SJSA1 (cell line): ENCODE results near the gene KCNH1. TPM values are rescaled to one million over a fixed set of nuclear protein-coding genes. Genes with fewer than 3 reads are reported as not detected.

Experiments
- DNase-seq, 2 experiments: peaks; one replicate each; pipeline ENCODE4 v3.0.0-alpha.2; 2015 to 2020; ENCODE audit warnings: low spot score in 2 of 2, low read depth in 1 of 2
- H3K27ac ChIP-seq: fragments of 250-450 bp; sonication (Bioruptor Pico); 2 replicates; pipeline ENCODE4 v1.5.1; 2020; ENCODE audit warnings: mild to moderate bottlenecking, moderate library complexity
- H3K27me3 ChIP-seq: fragments of 250-450 bp; sonication (Bioruptor Pico); replicated peaks from 2 replicates; pipeline ENCODE4 v1.5.1; 2020; ENCODE audit warnings: mild to moderate bottlenecking, moderate library complexity
- H3K36me3 ChIP-seq: fragments of 250-450 bp; sonication (Bioruptor Pico); 2 replicates; pipeline ENCODE4 v1.5.1; 2020; ENCODE audit warnings: mild to moderate bottlenecking
- H3K4me1 ChIP-seq: fragments of 250-450 bp; sonication (Bioruptor Pico); replicated peaks from 2 replicates; pipeline ENCODE4 v1.6.1; 2021; ENCODE audit warnings: mild to moderate bottlenecking
- H3K4me3 ChIP-seq: fragments of 250-450 bp; sonication (Bioruptor Pico); 2 replicates; pipeline ENCODE4 v1.5.1; 2020; ENCODE audit warnings: mild to moderate bottlenecking
- H3K9me3 ChIP-seq: fragments of 250-450 bp; sonication (Bioruptor Pico); replicated peaks from 2 replicates; pipeline ENCODE4 v1.5.1; 2020; ENCODE audit warnings: mild to moderate bottlenecking
- total RNA-seq: library from RNA; depleted of rRNA; stranded (reverse); fragments of >200 nt; shearing (Covaris generic); gene quantifications from 2 replicates; pipeline ENCODE4 v1.2.3, GENCODE V29; 2014

KCNH1 gene
- total RNA-seq, 1 experiment from 2014 or later, result 0.58 TPM

DNA sequence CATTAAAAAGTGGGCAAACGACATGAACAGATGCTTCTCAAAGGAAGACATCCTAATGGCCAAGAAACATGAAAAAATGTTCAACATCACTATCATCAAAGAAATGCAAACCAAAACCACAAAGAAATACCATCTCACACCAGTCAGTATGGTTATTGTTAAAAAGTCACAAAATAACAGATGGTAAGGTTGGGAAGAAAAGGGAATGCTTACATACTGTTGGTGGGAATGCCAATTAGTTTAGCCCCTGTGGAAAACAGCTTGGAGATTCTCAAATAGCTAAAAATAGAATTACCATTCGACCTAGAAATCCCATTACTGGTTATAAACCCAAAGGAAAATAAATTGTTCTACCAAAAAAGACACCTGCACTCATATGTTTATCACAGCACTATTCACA is 369.4 kb downstream of the KCNH1 start:
- Histone ChIP-seq H3K27ac (no peak overlapping the region), H3K9me3 (no peaks in the 10 kb centered on the region), H3K4me1 (no peaks in the 10 kb centered on the region), H3K36me3 (no peaks in the 10 kb centered on the region), H3K27me3 (no peaks in the 10 kb centered on the region), H3K4me3 (no peak overlapping the region)
- DNase-seq, result no peak

DNA sequence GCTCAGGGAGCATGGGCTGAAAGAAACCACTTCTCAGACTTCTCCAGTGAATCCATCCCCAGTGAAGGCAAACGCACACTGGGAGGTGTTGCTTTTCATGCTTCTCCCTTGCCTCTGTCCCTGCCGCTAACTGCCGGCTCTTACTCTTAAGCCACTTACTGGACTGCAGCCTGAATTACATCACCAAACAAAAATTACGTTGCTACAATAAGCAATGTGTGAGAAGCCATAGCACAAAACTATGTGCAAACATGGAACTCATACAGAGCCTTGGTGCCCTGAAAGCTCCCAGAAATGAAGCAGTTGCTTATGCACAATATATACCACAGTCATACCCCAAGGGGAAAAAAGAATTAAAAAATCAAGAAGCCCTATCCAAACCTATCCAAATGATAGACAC is 375.2 kb downstream of the KCNH1 start:
- H3K27me3 ChIP-seq, result no peaks in the 10 kb centered on the region
- H3K4me3 ChIP-seq, result no peak overlapping the region
- no peak overlapping the region for H3K27ac ChIP-seq
- no peak for DNase-seq
- H3K36me3 ChIP-seq, result no peaks in the 10 kb centered on the region
- no peaks in the 10 kb centered on the region for H3K9me3 ChIP-seq
- no peaks in the 10 kb centered on the region for H3K4me1 ChIP-seq

DNA sequence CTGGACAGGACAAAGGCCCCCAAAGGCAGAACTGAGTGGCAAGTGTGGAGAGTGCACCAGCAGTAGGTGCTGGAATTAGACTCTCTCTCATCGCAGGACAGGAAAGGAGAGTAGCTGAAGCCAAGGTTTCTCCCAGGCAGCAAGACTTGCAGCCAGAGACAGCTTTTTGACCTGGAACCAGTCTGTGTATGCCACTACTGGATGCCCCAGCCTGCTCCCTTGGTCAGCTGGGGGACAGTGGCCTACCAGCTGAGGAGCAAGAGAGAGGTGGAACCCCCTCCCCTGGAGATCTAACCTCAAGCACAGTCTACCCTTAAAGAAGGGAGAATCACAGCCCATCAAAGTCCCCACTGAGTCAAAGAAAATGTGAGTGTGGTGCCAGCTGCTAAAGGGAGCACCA is 375.7 kb downstream of the KCNH1 start:
- H3K36me3 ChIP-seq, result no peaks in the 10 kb centered on the region
- H3K4me1 ChIP-seq, result no peaks in the 10 kb centered on the region
- no peak for DNase-seq
- H3K27me3 ChIP-seq, result no peaks in the 10 kb centered on the region
- H3K4me3 ChIP-seq, result no peak overlapping the region
- no peak overlapping the region for H3K27ac ChIP-seq
- H3K9me3 ChIP-seq, result no peaks in the 10 kb centered on the region

DNA sequence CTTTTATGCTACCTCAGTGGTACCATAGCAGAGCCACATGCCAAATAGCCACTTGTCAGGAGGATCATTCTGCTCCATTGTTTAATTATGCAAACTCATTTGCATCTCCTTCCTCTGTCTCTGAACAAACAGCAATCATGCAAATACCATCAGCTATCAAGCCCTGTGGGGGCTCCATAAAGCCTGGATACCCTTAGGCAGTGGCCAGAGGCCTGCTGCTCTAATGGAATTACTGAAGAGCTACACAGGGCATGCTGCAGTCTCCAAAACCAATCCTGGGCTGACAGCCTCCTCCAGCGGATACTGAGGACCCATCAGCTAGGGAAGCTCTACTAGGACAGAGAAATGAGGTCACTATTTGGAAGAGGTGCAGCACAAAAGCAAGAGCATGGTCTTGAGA is 376.3 kb downstream of the KCNH1 start:
- no peak for DNase-seq
- H3K27ac ChIP-seq, result no peak overlapping the region
- H3K36me3 ChIP-seq, result no peaks in the 10 kb centered on the region
- no peaks in the 10 kb centered on the region for H3K27me3 ChIP-seq
- no peaks in the 10 kb centered on the region for H3K9me3 ChIP-seq
- no peaks in the 10 kb centered on the region for H3K4me1 ChIP-seq
- no peak overlapping the region for H3K4me3 ChIP-seq

DNA sequence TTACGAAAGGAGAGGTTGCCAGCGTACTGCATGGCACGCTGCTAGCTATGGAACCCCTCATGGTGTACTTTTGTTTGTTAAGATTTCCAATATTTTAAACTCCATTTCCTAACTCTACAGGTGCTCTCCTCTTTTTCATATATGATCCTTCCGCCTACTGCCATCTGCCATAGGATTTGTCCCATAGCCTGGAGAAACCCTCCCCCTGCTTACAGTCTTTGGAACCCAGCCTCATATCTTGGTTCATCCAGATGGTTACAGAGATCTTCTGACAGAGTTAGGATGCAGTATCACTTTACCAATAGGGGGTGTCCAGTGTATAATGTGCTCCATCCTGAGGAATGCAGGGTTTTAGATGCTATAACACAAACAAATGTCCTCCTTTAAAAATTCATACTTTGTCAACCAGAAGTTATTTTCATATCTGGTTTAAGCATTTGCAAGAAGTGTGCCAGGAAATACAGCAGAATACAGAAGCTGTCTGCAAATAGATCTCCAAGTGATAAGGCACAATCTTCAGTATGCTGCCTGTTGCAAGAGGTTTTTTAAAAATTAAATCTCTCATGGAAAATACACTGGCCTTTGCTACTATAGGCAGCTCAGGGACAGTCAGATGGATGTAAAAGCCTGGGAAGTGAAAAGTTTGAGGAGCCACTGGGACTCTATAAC is 377.8 kb downstream of the KCNH1 start:
- no peak overlapping the region for H3K27ac ChIP-seq
- no peak overlapping the region for H3K4me3 ChIP-seq
- H3K27me3 ChIP-seq, result no peaks in the 10 kb centered on the region
- H3K9me3 ChIP-seq, result no peaks in the 10 kb centered on the region
- no peaks in the 10 kb centered on the region for H3K36me3 ChIP-seq
- no peaks in the 10 kb centered on the region for H3K4me1 ChIP-seq
- DNase-seq, result no peak

DNA sequence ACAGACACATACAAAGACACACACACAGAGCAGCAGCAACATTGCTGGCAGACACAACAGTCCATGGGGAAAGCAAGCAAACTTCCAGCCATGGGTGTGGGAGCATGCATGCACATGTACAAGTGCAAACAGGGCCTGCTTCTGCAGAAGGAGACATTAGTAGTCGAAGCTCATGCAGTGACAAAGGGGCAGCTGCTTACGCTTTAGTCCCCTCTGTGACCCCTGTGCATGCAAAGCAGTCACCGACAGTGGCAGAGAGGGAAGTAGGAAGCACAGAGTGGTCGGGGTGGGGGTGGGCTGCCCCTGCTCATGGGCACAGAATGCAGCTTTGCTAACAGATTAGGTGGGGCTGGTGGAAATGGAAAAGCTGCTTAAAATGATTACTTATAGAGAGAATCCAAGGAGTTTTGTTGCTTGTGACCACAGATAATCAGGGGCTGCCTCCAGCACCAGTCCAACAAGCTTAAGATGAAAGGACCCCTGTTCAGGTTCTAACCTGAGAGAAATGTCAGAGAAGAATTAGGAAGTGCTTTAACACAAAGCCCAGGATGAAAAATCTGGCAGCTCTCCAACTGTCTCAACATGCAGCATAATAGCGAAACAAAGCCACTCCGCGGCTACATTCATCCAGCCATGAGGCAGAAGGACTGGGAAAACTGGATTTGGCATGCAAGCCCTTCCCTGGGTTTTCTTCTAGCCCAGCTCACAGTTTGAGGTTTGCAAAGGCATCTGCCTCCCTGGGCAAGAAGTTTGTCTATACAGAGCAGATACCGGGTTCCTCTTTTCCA is 378.9 kb downstream of the KCNH1 start:
- DNase-seq, result no peak
- no peaks in the 10 kb centered on the region for H3K36me3 ChIP-seq
- H3K27me3 ChIP-seq, result no peaks in the 10 kb centered on the region

DNA sequence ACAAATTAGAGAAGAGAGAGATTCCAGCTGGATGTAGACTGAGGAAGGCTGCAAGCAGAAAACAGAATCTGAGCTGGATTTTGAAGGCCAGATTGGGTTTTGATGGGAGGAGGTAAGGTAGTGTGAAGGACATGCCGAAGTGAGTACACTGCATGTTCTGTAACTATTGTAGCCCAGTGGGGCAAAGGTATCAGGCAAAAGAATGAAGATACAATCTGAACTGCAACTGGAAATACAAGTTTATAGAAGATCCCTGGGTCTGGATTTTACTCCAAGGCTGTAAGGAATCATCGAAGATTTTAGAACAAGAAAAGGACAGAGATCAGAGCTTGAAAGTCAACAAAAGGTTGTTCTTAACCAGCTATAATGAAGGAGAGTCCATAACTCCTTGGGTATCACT is 382.0 kb downstream of the KCNH1 start:
- Histone ChIP-seq H3K36me3 (no peaks in the 10 kb centered on the region), H3K27ac (no peak overlapping the region)
- DNase-seq, result no peak

More for the DNA sequence above, 378.9 kb downstream of the KCNH1 start:
- H3K9me3 ChIP-seq, result no peaks in the 10 kb centered on the region
- no peak overlapping the region for H3K27ac ChIP-seq
- H3K4me3 ChIP-seq, result no peak overlapping the region
- H3K4me1 ChIP-seq, result no peaks in the 10 kb centered on the region

DNA sequence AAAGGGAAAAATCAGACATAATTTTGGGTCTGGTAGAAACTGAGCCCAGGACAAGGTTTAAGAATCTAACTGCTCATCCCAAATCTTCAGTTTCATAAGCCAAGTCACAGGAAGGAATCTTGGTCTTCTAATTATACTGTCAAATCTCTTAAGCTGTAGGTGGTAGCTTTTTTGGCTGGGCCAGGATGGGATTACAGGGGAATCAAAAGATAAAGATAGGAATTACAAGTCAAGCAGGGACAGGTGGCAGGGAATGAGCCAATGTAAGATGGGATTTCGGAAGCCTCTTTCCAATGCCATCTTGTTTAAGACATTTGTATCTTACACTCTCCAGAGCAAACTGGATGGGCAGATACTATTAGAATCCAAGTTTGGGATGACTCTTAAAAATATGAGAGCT is 383.5 kb downstream of the KCNH1 start:
- Histone ChIP-seq H3K27me3 (no peaks in the 10 kb centered on the region), H3K4me3 (no peak overlapping the region), H3K4me1 (no peaks in the 10 kb centered on the region), H3K9me3 (no peaks in the 10 kb centered on the region), H3K27ac (no peak overlapping the region), H3K36me3 (no peaks in the 10 kb centered on the region)
- no peak for DNase-seq

More for the DNA sequence above, 382.0 kb downstream of the KCNH1 start:
- Histone ChIP-seq H3K4me1 (no peaks in the 10 kb centered on the region), H3K27me3 (no peaks in the 10 kb centered on the region), H3K4me3 (no peak overlapping the region), H3K9me3 (no peaks in the 10 kb centered on the region)

DNA sequence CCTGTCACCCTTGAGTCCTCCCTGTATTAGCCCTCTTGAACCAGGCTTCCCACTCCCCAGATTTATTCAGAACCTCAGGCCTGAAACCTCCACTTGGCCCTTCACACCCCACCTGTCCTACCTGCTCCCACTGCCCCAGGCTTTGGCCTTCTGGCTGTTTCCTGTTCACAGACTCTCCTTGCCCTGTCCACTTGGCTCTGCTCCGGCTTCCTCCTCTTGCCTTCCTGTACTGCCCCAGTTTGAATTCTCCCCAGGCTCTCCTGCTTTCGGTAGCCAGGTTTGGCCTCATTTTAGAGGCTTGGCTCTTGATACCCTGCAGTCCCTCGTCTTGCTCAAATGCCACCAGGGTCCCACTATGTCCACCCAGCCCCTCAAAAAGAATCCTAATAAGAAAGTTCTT is 385.2 kb downstream of the KCNH1 start:
- no peaks in the 10 kb centered on the region for H3K9me3 ChIP-seq
- H3K27ac ChIP-seq, result no peak overlapping the region
- no peak for DNase-seq
- H3K36me3 ChIP-seq, result no peaks in the 10 kb centered on the region
- H3K4me1 ChIP-seq, result no peaks in the 10 kb centered on the region
- H3K4me3 ChIP-seq, result no peak overlapping the region
- no peaks in the 10 kb centered on the region for H3K27me3 ChIP-seq

DNA sequence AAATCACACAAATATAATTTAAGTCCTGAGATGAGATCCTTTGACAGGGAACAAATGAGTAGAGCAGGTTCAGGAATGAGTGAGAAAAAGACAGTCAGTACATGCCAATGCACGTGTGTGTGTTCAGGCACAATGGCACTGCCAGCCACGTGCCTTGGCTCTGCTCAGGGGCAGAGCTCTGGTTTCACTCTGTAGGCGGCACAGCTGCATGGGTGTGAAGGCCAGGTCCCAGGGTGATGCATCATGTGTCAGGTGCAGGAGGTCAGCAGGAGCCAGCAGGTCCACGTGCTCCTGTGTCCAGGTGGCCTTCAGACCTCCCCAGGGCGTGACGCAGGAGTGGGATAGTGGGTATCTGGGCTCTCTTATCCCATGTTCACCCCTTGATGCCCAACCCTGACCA is 386.1 kb downstream of the KCNH1 start:
- no peak overlapping the region for H3K27ac ChIP-seq
- no peaks in the 10 kb centered on the region for H3K36me3 ChIP-seq
- no peaks in the 10 kb centered on the region for H3K27me3 ChIP-seq
- DNase-seq, result no peak
- no peak overlapping the region for H3K4me3 ChIP-seq
- H3K9me3 ChIP-seq, result no peaks in the 10 kb centered on the region
- no peaks in the 10 kb centered on the region for H3K4me1 ChIP-seq

DNA sequence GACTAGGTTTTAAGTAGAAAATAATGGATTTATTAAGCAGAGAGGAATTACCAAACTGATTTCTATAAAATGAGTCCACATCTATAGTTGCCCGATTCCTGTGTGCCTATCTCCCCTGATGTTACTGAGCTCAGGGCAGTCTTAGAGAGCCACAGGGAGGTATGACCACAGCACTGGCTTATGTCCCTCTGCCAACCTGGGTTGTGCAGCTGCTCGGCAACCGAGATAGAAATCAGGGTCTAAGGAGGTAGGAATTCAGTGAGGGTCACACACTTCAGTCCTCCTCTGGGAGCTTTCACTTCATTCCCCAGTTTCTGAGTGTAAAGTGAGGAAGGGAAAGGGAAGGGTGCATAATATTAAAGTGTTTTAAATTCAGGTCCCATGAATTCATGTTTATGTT is 386.8 kb downstream of the KCNH1 start:
- Histone ChIP-seq H3K4me1 (no peaks in the 10 kb centered on the region), H3K9me3 (no peaks in the 10 kb centered on the region), H3K36me3 (no peaks in the 10 kb centered on the region), H3K4me3 (no peak overlapping the region), H3K27me3 (no peaks in the 10 kb centered on the region), H3K27ac (no peak overlapping the region)
- no peak for DNase-seq

DNA sequence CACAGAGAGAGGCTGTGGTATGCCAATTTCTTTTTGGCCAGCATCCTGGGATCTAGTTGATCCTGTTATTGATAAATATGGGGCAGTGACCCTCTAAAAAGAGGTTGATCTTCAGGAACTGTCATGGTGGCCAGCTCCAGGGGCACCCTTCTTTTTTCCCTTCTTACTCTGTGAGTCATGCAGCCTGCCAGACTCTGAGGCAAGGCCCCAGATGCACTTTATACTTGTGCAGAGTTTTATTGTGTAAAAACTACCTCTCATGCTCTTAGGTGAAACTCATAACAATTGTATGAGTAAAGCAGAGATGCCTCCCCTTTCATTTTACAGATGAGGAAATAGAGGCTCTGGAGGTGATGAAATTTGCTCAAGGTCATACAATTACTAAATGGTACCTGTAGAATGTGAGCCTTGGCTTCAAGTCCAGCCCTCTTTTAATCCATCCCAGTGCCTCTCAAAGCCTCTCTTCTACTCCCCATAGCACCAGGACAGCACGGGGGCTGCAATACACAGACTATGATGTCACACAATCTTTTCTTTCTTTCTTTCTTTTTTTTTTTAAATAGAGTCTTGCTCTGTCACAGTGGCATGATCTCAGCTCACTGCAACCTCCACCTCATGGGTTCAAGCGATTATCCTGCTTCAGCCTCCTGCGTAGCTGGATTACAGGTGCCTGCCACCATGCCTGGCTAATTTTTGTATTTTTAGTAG is 387.8 kb downstream of the KCNH1 start:
- Histone ChIP-seq H3K27ac (no peak overlapping the region), H3K4me3 (no peak overlapping the region), H3K4me1 (no peaks in the 10 kb centered on the region), H3K9me3 (no peaks in the 10 kb centered on the region), H3K36me3 (no peaks in the 10 kb centered on the region), H3K27me3 (no peaks in the 10 kb centered on the region)
- DNase-seq, result no peak

DNA sequence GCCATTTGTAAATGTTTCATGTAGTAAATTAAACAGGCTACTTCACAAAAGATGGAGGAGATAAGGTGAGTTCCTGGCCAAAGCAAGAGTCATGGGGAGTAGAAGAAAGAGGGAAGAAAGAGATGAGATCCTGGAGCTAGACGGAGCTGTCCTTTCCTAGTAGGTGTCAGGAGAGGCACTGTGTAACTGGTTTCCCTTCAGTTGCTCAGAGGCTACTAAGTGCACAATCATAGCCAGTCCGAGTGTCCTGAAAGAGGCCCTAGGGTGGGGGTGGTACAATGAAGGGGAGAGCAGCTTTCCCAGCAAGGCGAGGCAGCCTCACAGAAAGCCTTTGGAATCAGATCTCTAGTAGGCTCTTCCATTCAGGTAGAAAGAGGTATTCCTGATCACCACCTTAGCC is 390.9 kb downstream of the KCNH1 start:
- no peak overlapping the region for H3K4me3 ChIP-seq
- DNase-seq, result no peak
- no peaks in the 10 kb centered on the region for H3K36me3 ChIP-seq
- H3K9me3 ChIP-seq, result no peaks in the 10 kb centered on the region
- H3K27ac ChIP-seq, result no peak overlapping the region
- H3K27me3 ChIP-seq, result no peaks in the 10 kb centered on the region
- no peaks in the 10 kb centered on the region for H3K4me1 ChIP-seq

DNA sequence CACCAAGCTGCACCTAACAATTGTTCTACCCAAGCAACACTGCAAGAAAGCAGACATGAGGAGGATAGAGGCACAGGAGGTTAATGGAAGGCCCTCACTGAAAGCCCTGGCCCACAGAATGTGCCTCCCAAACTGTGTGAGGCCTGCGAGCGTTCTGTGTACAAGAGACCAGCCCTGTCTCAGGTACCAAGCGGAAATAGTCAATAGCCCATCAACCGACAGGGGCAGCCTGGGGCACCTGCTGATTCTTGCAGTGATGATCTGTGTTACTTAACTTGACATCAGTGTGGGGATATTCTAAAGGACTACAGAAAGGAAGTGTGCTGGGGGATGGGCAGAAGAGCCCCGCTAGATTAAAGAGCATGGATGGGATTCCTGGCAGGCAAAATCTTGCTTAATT is 392.4 kb downstream of the KCNH1 start:
- Histone ChIP-seq H3K4me1 (no peaks in the 10 kb centered on the region), H3K27ac (no peak overlapping the region), H3K9me3 (no peaks in the 10 kb centered on the region), H3K36me3 (no peaks in the 10 kb centered on the region), H3K27me3 (no peaks in the 10 kb centered on the region), H3K4me3 (no peak overlapping the region)
- DNase-seq, result no peak
